ENCODE data around the gene MTPN. TPM values are rescaled to one million over a fixed set of nuclear protein-coding genes. Genes with fewer than 3 reads are reported as not detected.

Gene MTPN
- 100 to 1,000 TPM in 2 of 4 donors, 10 to 100 TPM in 2; 70.8 to 160 (median 110) TPM for total RNA-seq

- no peak for TF ChIP-seq CTCF (IDR thresholded peaks at IDR 0.05; ENCODE audit: low read depth)
These were observed at the start of gene MTPN for GRCh38 chr7:135977007-135977741. Gene MTPN, minus strand, starts transcription at chr7:135977359. Its CDS starts 259 bp downstream, at chr7:135977100.

GRCh38 chr7:136026209-136026608, 49.0 kb upstream of the MTPN start:
- no peak for TF ChIP-seq CTCF (IDR thresholded peaks at IDR 0.05; ENCODE audit: low read depth)

- TF ChIP-seq CTCF (IDR thresholded peaks at IDR 0.05; ENCODE audit: low read depth): no peak
These were observed 46.1 kb upstream of the MTPN start for GRCh38 chr7:136023134-136023869.

GRCh38 chr7:136020556-136020955, 43.4 kb upstream of the MTPN start:
- no peak for TF ChIP-seq CTCF (IDR thresholded peaks at IDR 0.05; ENCODE audit: low read depth)

GRCh38 chr7:136018104-136018503, 40.9 kb upstream of the MTPN start:
- no peak for TF ChIP-seq CTCF (IDR thresholded peaks at IDR 0.05; ENCODE audit: low read depth)

GRCh38 chr7:136016649-136017395, 39.7 kb upstream of the MTPN start:
- TF ChIP-seq CTCF (IDR thresholded peaks at IDR 0.05; ENCODE audit: low read depth): no peak

- no peak for TF ChIP-seq CTCF (IDR thresholded peaks at IDR 0.05; ENCODE audit: low read depth)
These were observed 38.5 kb upstream of the MTPN start for GRCh38 chr7:136015638-136016037.
